ENCODE data around the gene AGPAT4. TPM values are rescaled to one million over a fixed set of nuclear protein-coding genes. Genes with fewer than 3 reads are reported as not detected.

The AGPAT4 gene
- total RNA-seq, 1 experiment from 2014 or later: 15.5 TPM

GRCh38 chr6:161239001-161239400 is 34.9 kb downstream of the AGPAT4 start:
- Histone ChIP-seq H3K27ac (ENCODE audit: low read depth, low read length) (no peak overlapping the region), H3K4me2 (ENCODE audit: low read length) (no peak overlapping the region), H3K36me3 (ENCODE audit: control insufficient read depth in 1 of 2, insufficient read depth in 2 of 2, low read length in 2 of 2) (no peaks in the 10 kb centered on the region), H4K20me1 (ENCODE audit: insufficient read depth) (no peaks in the 10 kb centered on the region), H3K4me3 (replicated peaks in 1 of 2; ENCODE audit: low read depth in 1 of 2, low read length in 2 of 2) (no peak overlapping the region), H3K9me2 (ENCODE audit: insufficient read depth) (no peaks in the 10 kb centered on the region), H3K9ac (ENCODE audit: low read length) (no peak overlapping the region), H2AFZ (ENCODE audit: low read depth, low read length, poor library complexity, severe bottlenecking) (no peak overlapping the region), H3K79me2 (ENCODE audit: insufficient read depth, low read length) (no peaks in the 10 kb centered on the region), H3K9me3 (ENCODE audit: control insufficient read depth in 1 of 2, insufficient read depth in 1 of 2, low read depth in 1 of 2, low read length in 2 of 2) (no peaks in the 10 kb centered on the region), H3K27me3 (ENCODE audit: insufficient read depth, low read length) (no peaks in the 10 kb centered on the region), H3K4me1 (ENCODE audit: control insufficient read depth in 1 of 2, insufficient read depth in 2 of 2, low read length in 2 of 2) (peaks cover 0 to 14% of the 10 kb centered on the region in 2 experiments; a peak in 2 of 4 replicates)
- no peak for TF ChIP-seq SIN3A (IDR thresholded peaks at IDR 0.05; ENCODE audit: low read depth)
- TF ChIP-seq EGR1 (IDR thresholded peaks at IDR 0.05; ENCODE audit: low read depth): no peak
- TF ChIP-seq CEBPB (IDR thresholded peaks at IDR 0.05; ENCODE audit: low read depth): no peak
- no peak for TF ChIP-seq RAD21 (IDR thresholded peaks at IDR 0.05; ENCODE audit: low read depth)
- TF ChIP-seq ZFX (IDR thresholded peaks at IDR 0.05): no peak
- no peak for TF ChIP-seq EZH2 (IDR thresholded peaks at IDR 0.05)
- no peak for TF ChIP-seq REST (IDR thresholded peaks at IDR 0.05; ENCODE audit: low read depth)
- TF ChIP-seq CTCF (IDR thresholded peaks at IDR 0.05 in 2 of 3, conservative IDR thresholded peaks at IDR 0.05 in 1 of 3; ENCODE audit: borderline replicate concordance in 1 of 3, insufficient read depth in 1 of 3, low read depth in 2 of 3, low read length in 2 of 3): no peak
- TF ChIP-seq EZH2phosphoT487 (IDR thresholded peaks at IDR 0.05; ENCODE audit: borderline replicate concordance): no peak
- no peak for TF ChIP-seq YY1 (IDR thresholded peaks at IDR 0.05; ENCODE audit: extremely low read depth, insufficient replicate concordance, low read depth, low read length)
- TF ChIP-seq JUND (IDR thresholded peaks at IDR 0.05): no peak
- no peak for TF ChIP-seq ELF1 (IDR thresholded peaks at IDR 0.05; ENCODE audit: borderline replicate concordance, low read depth)
- no peak for TF ChIP-seq CBX3 (IDR thresholded peaks at IDR 0.05; ENCODE audit: low read depth)
- no peak for TF ChIP-seq SP1 (IDR thresholded peaks at IDR 0.05; ENCODE audit: low read depth)
- no peak for TF ChIP-seq ZNF274 (IDR thresholded peaks at IDR 0.05; ENCODE audit: low read depth, low read length)
- no peak for TF ChIP-seq ATF3 (IDR thresholded peaks at IDR 0.05)
- no peak for TF ChIP-seq MAX (IDR thresholded peaks at IDR 0.05)
- TF ChIP-seq SRF (IDR thresholded peaks at IDR 0.05; ENCODE audit: low read depth): no peak
- no peak for TF ChIP-seq POLR2A (IDR thresholded peaks at IDR 0.05; ENCODE audit: borderline replicate concordance, extremely low read depth, insufficient read depth, insufficient read length)
- no peak for TF ChIP-seq FOSL1 (IDR thresholded peaks at IDR 0.05; ENCODE audit: low read depth)
- DNase-seq (ENCODE audit: low read depth, low spot score) (no peak), ATAC-seq (no peak)
- POLR2A ChIA-PET: no interaction called here
- intact Hi-C loops (cut with micrococcal nuclease): loop anchor here (5.0 kb wide), 1 partner anchor 133 kb away; no protein-coding TSS in a partner anchor
- RAD21 ChIA-PET (ENCODE audit: low non-redundant PET in 1 of 2, low total read pairs in 2 of 2, uncharacterized antibody in 2 of 2, unreplicated experiment in 2 of 2): no interaction called here
- CTCF ChIA-PET: no interaction called here
- BruUV-seq (replicated peaks): no TSS peak

Measured in HCT116 (cell line).